Activated CD4-positive, alpha-beta memory T cell treated with anti-CD3 and anti-CD28 coated beads for 36 hours (primary cell): ENCODE measurements around the gene KRTAP13-2. TPM values are rescaled to one million over a fixed set of nuclear protein-coding genes. Genes with fewer than 3 reads are reported as not detected.

ENCODE experiments used
- CTCF ChIA-PET: fragments of 350-600 bp; sonication (Branson Sonifier 250); formaldehyde crosslinking; loops from one replicate; lab custom pipeline; 2021; ENCODE audit warnings: antibody characterized with exemption, inconsistent platforms; lab: Charles Lee
- POLR2A ChIA-PET: fragments of 350-600 bp; sonication (Branson Sonifier 250); formaldehyde crosslinking; loops from one replicate; lab custom pipeline; 2021; ENCODE audit warnings: antibody characterized with exemption; lab: Charles Lee
- DNase-seq: peaks from one replicate; pipeline ENCODE4 v3.0.0-alpha.2; 2020
- H3K27ac Mint-ChIP-seq: one replicate; pipeline ENCODE4 v1.8.0; 2021; ENCODE audit warnings: mixed read lengths
- H3K27me3 Mint-ChIP-seq: one replicate; pipeline ENCODE4 v1.8.0; 2021; ENCODE audit warnings: mixed read lengths
- H3K36me3 Mint-ChIP-seq: one replicate; pipeline ENCODE4 v1.8.0; 2021; ENCODE audit warnings: mixed read lengths
- H3K4me1 Mint-ChIP-seq: one replicate; pipeline ENCODE4 v1.8.0; 2021; ENCODE audit warnings: low read depth, mixed read lengths
- H3K4me3 Mint-ChIP-seq: one replicate; pipeline ENCODE4 v1.8.0; 2021; ENCODE audit warnings: mild to moderate bottlenecking, mixed read lengths
- H3K9me3 Mint-ChIP-seq: one replicate; pipeline ENCODE4 v1.8.0; 2021; ENCODE audit warnings: mixed read lengths
- intact Hi-C: fragments of 100-400 bp; cut with micrococcal nuclease; formaldehyde crosslinking; loops from one replicate; pipeline ENCODE4 v1.15.1; 2023
- total RNA-seq, 2 experiments: library from RNA; stranded (reverse); gene quantifications; one replicate each; pipeline ENCODE4 v1.2.3, GENCODE V29; 2021

The KRTAP13-2 gene, protein sequence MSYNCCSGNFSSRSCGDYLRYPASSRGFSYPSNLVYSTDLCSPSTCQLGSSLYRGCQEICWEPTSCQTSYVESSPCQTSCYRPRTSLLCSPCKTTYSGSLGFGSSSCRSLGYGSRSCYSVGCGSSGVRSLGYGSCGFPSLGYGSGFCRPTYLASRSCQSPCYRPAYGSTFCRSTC
- not detected for total RNA-seq

DNA sequence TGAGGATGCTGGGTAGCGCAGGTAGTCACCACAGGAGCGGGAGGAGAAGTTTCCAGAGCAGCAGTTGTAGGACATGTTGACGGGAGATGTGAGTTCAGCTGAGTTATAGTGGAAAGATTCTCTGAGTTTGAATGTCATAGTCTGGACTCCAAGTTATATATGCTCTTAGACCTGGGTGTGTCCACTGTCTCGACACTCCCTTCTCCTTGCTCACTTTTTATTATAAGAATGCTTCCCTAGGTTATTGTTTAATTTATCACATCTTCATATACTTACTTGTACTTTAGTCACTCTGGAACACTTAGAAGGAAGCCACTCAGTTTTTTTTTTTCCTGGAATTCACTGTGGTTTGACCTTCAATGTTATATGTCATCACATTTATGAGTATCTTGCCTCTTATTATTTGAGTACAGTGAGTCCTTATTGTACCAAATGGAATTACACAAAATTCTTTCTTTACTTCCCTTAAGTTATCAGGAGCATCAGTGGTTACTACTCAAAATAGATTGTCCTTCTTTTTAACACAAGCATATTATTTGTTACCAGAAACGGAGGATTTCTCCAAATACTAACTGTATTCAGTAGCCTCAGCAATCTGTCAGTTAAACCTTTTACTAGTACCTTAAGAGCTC lies at the start of gene KRTAP13-2:
Gene KRTAP13-2 (minus strand): TSS at position 133 of the 632 bp plus-strand sequence. CDS start 58 bp downstream, at position 75.
- intact Hi-C loops = no loop called here
- DNase-seq = no peak
- Mint-ChIP-seq H3K9me3 (no peaks in the 10 kb centered on the region), H3K4me3 (no peak within 1 kb of the TSS), H3K36me3 (no peaks in the 10 kb centered on the region), H3K27me3 (no peaks in the 10 kb centered on the region), H3K27ac (no peak within 1 kb of the TSS), H3K4me1 (no peaks in the 10 kb centered on the region)
- ChIA-PET CTCF (no interaction called here), POLR2A (no interaction called here)

DNA sequence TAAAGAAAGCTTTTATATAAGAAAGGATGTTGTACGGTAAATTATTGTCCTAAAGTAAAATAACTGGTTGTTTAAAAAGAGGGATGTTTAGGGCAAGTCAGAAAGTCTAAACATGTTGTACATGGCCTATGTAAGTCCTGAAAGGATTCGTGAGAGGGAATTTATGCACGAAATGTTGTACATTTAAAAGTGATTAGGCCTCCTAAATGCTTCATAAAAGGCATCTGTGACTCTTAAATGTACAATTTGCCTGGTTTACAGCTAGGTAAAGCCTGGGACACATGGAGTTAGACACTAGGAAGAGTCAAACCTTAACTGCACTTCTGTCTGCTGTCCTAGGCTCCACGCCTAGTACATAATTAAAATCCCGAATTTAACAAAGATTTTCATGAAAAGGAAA lies 43.9 kb upstream of the KRTAP13-2 start:
- CTCF ChIA-PET = interaction anchor here (0.6 kb wide), 1 partner anchor 18 kb away, joined by 3 read pairs; no protein-coding TSS in a partner anchor
- intact Hi-C loops = no loop called here
- POLR2A ChIA-PET = no interaction called here
- no peak for DNase-seq
- Mint-ChIP-seq H3K27me3 (no peaks in the 10 kb centered on the region), H3K9me3 (peaks cover 2% of the 10 kb centered on the region), H3K36me3 (no peaks in the 10 kb centered on the region), H3K4me3 (no peak overlapping the region), H3K4me1 (no peaks in the 10 kb centered on the region), H3K27ac (no peak overlapping the region)

DNA sequence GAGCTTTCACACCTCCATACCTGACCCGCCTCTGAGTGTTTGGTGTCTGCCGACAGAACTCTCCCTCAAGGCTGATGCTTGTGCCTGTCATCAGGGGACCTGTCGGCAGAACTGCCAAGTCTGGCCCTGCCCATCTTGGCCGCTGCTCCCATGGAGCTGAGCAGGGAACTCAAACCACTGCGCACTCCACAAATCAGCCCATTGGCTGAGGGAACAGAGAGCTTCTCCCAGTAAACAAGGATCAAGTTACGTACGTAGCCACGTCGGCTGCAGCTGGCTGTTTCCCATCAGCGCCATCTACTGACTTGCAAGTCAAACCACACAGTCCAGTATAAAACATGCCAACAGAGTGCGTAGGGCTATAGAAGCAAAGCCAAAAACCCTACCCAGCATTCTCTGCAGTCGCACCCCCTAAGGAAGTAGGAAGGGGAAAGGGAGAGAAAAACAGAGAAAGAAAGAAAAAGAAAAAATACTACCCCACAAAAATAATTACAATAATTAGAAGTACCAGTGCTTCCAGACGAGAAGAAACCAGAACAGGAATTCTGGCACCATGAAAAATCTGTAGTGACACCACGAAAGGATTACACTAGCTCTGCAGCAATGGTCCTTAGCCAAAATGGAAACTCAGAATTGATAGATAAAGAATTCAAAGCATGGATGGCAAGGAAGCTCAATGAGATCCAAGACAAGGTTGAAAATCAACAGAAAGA lies 36.9 kb upstream of the KRTAP13-2 start:
- CTCF ChIA-PET = interaction anchor here (1.1 kb wide), 1 partner anchor 24 kb away, joined by 3 read pairs; no protein-coding TSS in a partner anchor
- Mint-ChIP-seq H3K27me3 (peaks cover 4% of the 10 kb centered on the region), H3K9me3 (peaks cover 8% of the 10 kb centered on the region), H3K4me3 (no peak overlapping the region), H3K27ac (no peak overlapping the region), H3K4me1 (no peaks in the 10 kb centered on the region), H3K36me3 (no peaks in the 10 kb centered on the region)
- peak; percentile 10 for DNase-seq
- POLR2A ChIA-PET = interaction anchor here (0.6 kb wide), 1 partner anchor 64 kb away, joined by 3 read pairs; no protein-coding TSS in a partner anchor
- intact Hi-C loops = loop anchor here (2.0 kb wide), 1 partner anchor 68 kb away; no protein-coding TSS in a partner anchor

DNA sequence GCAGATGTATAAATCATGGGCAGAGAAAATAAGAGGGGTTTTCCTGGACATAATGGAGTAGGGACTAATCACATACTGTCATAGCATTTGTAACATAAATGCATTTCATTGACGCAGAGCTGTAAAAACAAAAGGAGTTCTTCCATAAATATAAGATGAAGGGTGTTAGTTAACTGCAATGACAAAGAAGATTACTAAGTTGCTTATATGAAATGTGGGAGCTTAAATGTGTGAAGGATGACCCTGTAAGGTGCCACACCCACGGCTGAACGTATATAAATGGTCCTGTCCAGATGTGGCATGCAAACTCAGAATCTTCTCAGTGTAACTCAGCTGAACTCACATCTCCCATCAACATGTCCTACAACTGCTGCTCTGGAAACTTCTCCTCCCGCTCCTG lies 23.7 kb upstream of the KRTAP13-2 start, which contains the start of gene KRTAP13-1:
Gene KRTAP13-1 (plus strand): TSS at position 301 of the 400 bp plus-strand sequence. CDS start 56 bp downstream, at position 357.
- intact Hi-C loops = no loop called here
- POLR2A ChIA-PET = no interaction called here
- CTCF ChIA-PET = no interaction called here

DNA sequence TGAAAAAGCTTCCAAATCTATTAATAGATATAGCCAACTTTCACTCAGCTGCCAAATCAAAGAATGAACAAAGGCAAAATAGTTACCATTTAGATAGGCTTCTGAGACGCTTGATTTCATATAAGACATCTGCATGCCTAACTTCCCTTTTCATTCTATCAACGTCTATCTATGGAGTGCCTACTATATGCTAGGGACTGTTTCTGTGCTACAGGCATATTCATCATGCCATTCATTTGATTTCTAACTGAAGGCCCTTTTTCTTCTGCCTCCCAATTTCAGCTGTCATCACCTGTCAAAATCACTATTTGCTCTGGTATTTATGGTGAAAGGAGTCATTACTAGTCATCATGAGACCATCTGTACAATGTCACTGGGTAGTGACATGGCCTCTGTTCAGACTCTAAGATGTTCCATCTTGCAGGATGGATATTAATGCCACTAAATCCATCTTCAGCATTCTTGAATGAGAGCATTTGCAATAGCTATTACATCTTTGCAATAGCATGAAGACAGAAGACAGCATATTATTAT lies 19.5 kb upstream of the KRTAP13-2 start:
- intact Hi-C loops = no loop called here
- Mint-ChIP-seq H3K9me3 (peaks cover 4% of the 10 kb centered on the region), H3K36me3 (no peaks in the 10 kb centered on the region), H3K4me1 (no peaks in the 10 kb centered on the region), H3K27me3 (no peaks in the 10 kb centered on the region), H3K27ac (no peak overlapping the region), H3K4me3 (no peak overlapping the region)
- ChIA-PET POLR2A (no interaction called here), CTCF (no interaction called here)
- DNase-seq = no peak

More for the DNA sequence above, 23.7 kb upstream of the KRTAP13-2 start, which contains the start of gene KRTAP13-1:
- Mint-ChIP-seq H3K9me3 (no peaks in the 10 kb centered on the region), H3K4me1 (no peaks in the 10 kb centered on the region), H3K27me3 (peaks cover 5% of the 10 kb centered on the region), H3K27ac (no peak within 1 kb of the TSS), H3K4me3 (no peak within 1 kb of the TSS), H3K36me3 (no peaks in the 10 kb centered on the region)
- DNase-seq = no peak

DNA sequence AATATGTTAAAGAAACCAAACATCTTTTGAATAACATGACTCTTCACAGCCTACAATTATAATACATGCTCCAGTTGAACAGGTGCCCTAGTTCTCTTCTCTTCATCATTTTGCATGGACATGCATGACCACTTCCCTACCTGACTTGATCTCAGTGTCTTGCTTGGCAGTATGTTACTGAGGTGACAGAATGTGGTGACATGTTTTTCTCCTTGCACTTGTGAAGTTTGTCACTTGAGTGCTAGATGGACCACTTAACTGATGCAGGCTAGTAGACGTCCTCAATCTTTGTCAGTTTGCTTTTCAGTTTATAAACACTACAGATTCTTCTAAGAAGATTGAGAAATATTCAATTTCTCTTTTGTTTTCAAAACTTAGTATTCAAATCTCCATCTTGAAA lies 10.1 kb upstream of the KRTAP13-2 start:
- no peak for DNase-seq
- Mint-ChIP-seq H3K27ac (no peak overlapping the region), H3K9me3 (no peaks in the 10 kb centered on the region), H3K4me3 (no peak overlapping the region), H3K4me1 (no peaks in the 10 kb centered on the region), H3K27me3 (peaks cover 1% of the 10 kb centered on the region), H3K36me3 (no peaks in the 10 kb centered on the region)
- ChIA-PET POLR2A (no interaction called here), CTCF (no interaction called here)
- intact Hi-C loops = no loop called here

DNA sequence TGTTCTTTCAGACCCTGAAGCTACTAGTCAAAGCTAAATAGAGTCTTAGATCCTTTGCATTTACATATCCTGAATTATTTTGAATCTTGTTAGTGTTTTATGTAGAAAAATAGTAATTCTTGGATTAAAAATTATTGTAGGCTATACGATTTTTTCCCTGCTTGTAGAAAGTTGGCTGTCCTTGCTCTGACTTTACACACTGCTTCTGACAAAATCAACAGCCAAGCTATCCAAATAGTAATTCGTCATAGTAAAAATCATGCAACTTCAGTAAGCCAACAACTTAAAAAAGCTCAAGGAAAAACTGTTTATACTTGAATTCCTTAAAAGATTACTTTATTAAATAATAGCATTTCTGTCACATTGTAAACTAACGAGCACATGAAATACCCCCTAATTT lies 16.2 kb downstream of the KRTAP13-2 start:
- H3K4me3 Mint-ChIP-seq = no peak overlapping the region
- ChIA-PET POLR2A (no interaction called here), CTCF (interaction anchor here (0.7 kb wide), 1 partner anchor 15 kb away, joined by 5 read pairs; no protein-coding TSS in a partner anchor)
- H3K27me3 Mint-ChIP-seq = peaks cover 4% of the 10 kb centered on the region
- H3K4me1 Mint-ChIP-seq = no peaks in the 10 kb centered on the region
- H3K36me3 Mint-ChIP-seq = no peaks in the 10 kb centered on the region
- no peak for DNase-seq
- H3K27ac Mint-ChIP-seq = no peak overlapping the region
- no peaks in the 10 kb centered on the region for H3K9me3 Mint-ChIP-seq
- intact Hi-C loops = no loop called here

DNA sequence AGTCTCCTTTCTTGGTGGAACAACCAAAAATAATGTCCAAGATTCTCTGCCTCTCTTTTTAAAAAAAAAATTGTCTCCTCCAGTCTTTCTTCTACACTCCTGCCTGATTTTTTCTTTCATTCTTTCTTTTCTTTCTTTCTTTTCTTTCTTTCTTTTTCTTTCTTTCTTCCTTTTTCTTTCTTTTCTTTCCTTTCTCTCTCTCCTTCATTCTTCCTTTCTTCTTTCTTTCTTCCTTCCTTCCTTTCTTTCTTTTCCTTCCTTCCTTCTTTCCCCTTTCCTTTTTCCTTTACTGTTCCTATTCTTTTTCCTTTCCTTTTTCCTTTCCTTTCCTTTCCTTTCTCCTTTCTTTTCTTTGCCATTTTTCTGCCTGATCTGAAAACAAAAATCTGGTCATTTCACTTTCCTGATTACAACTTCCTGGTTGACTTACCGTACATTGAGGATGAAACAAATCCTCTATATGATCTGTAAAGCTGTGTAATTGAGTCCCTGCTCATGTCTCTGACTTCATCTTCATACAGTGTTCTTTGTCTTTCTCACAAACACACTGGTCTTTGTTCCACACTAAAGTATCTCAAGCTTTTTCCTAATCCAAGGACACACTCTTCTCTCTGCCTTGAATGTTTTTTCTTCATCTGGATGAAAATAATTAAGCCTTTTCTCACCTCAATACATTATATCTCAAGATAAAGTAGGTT lies 17.6 kb downstream of the KRTAP13-2 start:
- no peak overlapping the region for H3K27ac Mint-ChIP-seq
- H3K4me3 Mint-ChIP-seq = no peak overlapping the region
- H3K9me3 Mint-ChIP-seq = no peaks in the 10 kb centered on the region
- no peak for DNase-seq
- ChIA-PET POLR2A (no interaction called here), CTCF (no interaction called here)
- peaks cover 4% of the 10 kb centered on the region for H3K27me3 Mint-ChIP-seq
- intact Hi-C loops = no loop called here
- no peaks in the 10 kb centered on the region for H3K4me1 Mint-ChIP-seq
- H3K36me3 Mint-ChIP-seq = no peaks in the 10 kb centered on the region

DNA sequence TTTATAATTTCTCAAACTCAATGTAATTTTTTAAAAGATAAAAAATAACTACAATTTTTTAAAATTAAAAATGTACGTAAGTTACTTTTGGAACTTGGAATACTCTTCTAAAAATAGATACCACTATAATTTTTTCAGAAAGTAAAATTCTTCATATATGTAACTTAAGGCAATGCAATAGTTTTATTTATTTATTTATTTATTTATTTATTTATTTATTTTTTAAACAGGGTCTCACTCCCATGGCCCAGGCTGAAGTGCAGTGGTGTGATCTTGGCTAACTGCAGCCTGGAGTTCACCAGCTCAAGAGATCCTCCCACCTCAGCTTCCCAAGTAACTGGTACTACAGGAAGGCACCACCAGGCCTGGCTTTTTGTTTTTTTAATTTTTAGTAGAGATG lies 20.5 kb downstream of the KRTAP13-2 start:
- DNase-seq = no peak
- CTCF ChIA-PET = no interaction called here

DNA sequence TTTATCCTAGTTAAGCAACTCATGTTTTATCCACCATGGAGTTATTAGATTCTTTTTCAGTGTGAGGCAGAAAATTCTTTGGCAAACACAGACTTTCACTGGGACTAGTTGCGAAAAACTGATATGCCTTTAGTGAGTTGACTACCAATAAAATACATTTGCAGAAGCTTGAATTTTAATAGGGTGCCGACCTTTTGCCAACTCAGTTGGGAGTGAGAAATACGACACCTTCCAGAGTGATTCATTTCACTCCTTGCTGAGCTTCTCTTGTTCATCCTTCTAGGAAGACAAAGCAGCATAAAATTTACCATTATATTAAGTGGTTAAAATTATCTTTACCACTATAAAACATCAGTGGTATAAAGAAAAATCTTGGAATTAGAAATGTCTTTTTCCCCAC lies 22.5 kb downstream of the KRTAP13-2 start:
- Mint-ChIP-seq H3K4me1 (no peaks in the 10 kb centered on the region), H3K27me3 (peaks cover 2% of the 10 kb centered on the region), H3K4me3 (no peak overlapping the region), H3K36me3 (no peaks in the 10 kb centered on the region), H3K27ac (no peak overlapping the region), H3K9me3 (no peaks in the 10 kb centered on the region)
- intact Hi-C loops = no loop called here
- CTCF ChIA-PET = interaction anchor here (1.1 kb wide), 1 partner anchor 10 kb away, joined by 3 read pairs; no protein-coding TSS in a partner anchor
- DNase-seq = no peak
- POLR2A ChIA-PET = no interaction called here

More for the DNA sequence above, 20.5 kb downstream of the KRTAP13-2 start:
- no peaks in the 10 kb centered on the region for H3K9me3 Mint-ChIP-seq
- no peaks in the 10 kb centered on the region for H3K36me3 Mint-ChIP-seq
- intact Hi-C loops = no loop called here
- H3K27me3 Mint-ChIP-seq = peaks cover 4% of the 10 kb centered on the region
- no peaks in the 10 kb centered on the region for H3K4me1 Mint-ChIP-seq
- H3K27ac Mint-ChIP-seq = no peak overlapping the region
- H3K4me3 Mint-ChIP-seq = no peak overlapping the region
- POLR2A ChIA-PET = no interaction called here

DNA sequence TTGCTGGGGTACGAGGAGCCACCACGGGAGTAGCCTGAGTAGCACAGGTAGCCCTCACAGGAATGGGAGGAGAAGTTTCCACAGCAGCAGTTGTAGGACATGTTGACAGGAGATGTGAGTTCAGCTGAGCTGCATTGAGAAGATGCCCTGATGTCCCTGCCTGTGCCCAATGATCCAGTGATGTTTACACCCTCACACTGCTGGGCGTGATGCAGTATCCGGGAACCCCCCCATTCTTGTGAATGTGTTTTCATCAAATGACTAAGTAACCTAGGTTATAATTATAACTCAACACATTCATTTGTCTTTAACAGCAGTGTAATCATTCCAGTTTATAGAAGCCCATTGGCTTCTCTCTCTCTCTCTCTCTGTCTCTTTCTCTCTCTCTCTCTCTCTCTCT lies 23.6 kb downstream of the KRTAP13-2 start, which contains the start of gene KRTAP23-1:
Gene KRTAP23-1 (minus strand): TSS at position 101 of the 400 bp plus-strand sequence. CDS start 0 bp downstream, at position 101.
- H3K4me1 Mint-ChIP-seq = no peaks in the 10 kb centered on the region
- no peak within 1 kb of the TSS for H3K4me3 Mint-ChIP-seq
- ChIA-PET CTCF (no interaction called here), POLR2A (no interaction called here)
- no peaks in the 10 kb centered on the region for H3K36me3 Mint-ChIP-seq
- H3K9me3 Mint-ChIP-seq = no peaks in the 10 kb centered on the region
- no peak within 1 kb of the TSS for H3K27ac Mint-ChIP-seq
- no peak for DNase-seq
- peaks cover 2% of the 10 kb centered on the region for H3K27me3 Mint-ChIP-seq
- intact Hi-C loops = no loop called here
